Type B pancreatic cell (in vitro differentiated cells): ENCODE results near the gene NRDC. TPM values are rescaled to one million over a fixed set of nuclear protein-coding genes. Genes with fewer than 3 reads are reported as not detected.

Experiments
- DNase-seq: peaks from one replicate; pipeline ENCODE4 v3.0.0; 2021; ENCODE audit warnings: mixed read lengths; ENCODE audit not compliant: unreplicated experiment; ENCODE audit errors: extremely low spot score
- H3K27ac Mint-ChIP-seq: 2 replicates; pipeline ENCODE4 v1.8.0; 2021; ENCODE audit warnings: mild to moderate bottlenecking, mixed read lengths
- H3K27me3 Mint-ChIP-seq: 2 replicates; pipeline ENCODE4 v1.8.0; 2021; ENCODE audit warnings: mixed read lengths
- H3K36me3 Mint-ChIP-seq: 2 replicates; pipeline ENCODE4 v1.8.0; 2021; ENCODE audit warnings: mixed read lengths
- H3K4me1 Mint-ChIP-seq: one replicate; pipeline ENCODE4 v1.8.0; 2021; ENCODE audit warnings: mixed read lengths; ENCODE audit not compliant: unreplicated experiment
- H3K4me3 Mint-ChIP-seq: 2 replicates; pipeline ENCODE4 v1.8.0; 2021; ENCODE audit warnings: mild to moderate bottlenecking, mixed read lengths
- H3K9me3 Mint-ChIP-seq: 2 replicates; pipeline ENCODE4 v1.8.0; 2021; ENCODE audit warnings: mixed read lengths
- CTCF ChIP-seq: fragments of 200-600 bp; sonication (generic); conservative IDR thresholded peaks from 2 replicates; pipeline ENCODE4 v1.5.0; 2021; ENCODE audit warnings: antibody characterized with exemption, mild to moderate bottlenecking
- long read RNA-seq: library from polyadenylated mRNA; unstranded; transcript quantifications from one replicate; pipeline ENCODE4 v2.0.0, GENCODE V29; 2020
- total RNA-seq: library from RNA; stranded (reverse); gene quantifications from 2 replicates; pipeline ENCODE4 v1.2.1, GENCODE V29; 2021; ENCODE audit warnings: low replicate concordance

The NRDC gene
- total RNA-seq, result 105 and 134 TPM in 2 replicates
- long read RNA-seq, transcript NRDC-201 (31 exons, 3,691 nt), result major isoform, 113 of 215 reads
- long read RNA-seq, transcript NRDC-211 (2 exons, 1,020 nt), result minor isoform, 5 of 215 reads
- long read RNA-seq, partial matches to known transcripts, result 59 of 215 reads
- long read RNA-seq, other reads (novel, unspliced or antisense), result 34 of 215 reads

GRCh38 chr1:51878616-51879336, at the start of gene NRDC:
TSS of gene NRDC (minus strand) at chr1:51878727. CDS start at chr1:51878615, 112 bp downstream.
- Mint-ChIP-seq H3K36me3 (peaks cover 7% of the 10 kb centered on the region), H3K9me3 (no peaks in the 10 kb centered on the region), H3K4me1 (peaks cover 5% of the 10 kb centered on the region), H3K27me3 (peaks cover 15% of the 10 kb centered on the region), H3K27ac (no peak within 1 kb of the TSS), H3K4me3 (no peak within 1 kb of the TSS)
- DNase-seq, result peak; percentile 99
- TF ChIP-seq CTCF, result no peak

- Mint-ChIP-seq H3K4me3 (no peak overlapping the region), H3K27me3 (no peaks in the 10 kb centered on the region), H3K27ac (no peak overlapping the region), H3K36me3 (no peaks in the 10 kb centered on the region), H3K9me3 (no peaks in the 10 kb centered on the region), H3K4me1 (peaks cover 5% of the 10 kb centered on the region)
- DNase-seq, result no peak
- TF ChIP-seq CTCF, result no peak
Measured at GRCh38 chr1:51927029-51927428, 48.5 kb upstream of the NRDC start.

- TF ChIP-seq CTCF, result peak; percentile 51
- no peak overlapping the region for H3K4me3 Mint-ChIP-seq
- H3K4me1 Mint-ChIP-seq, result peaks cover 4% of the 10 kb centered on the region
- DNase-seq, result no peak
- no peaks in the 10 kb centered on the region for H3K27me3 Mint-ChIP-seq
- no peak overlapping the region for H3K27ac Mint-ChIP-seq
- H3K9me3 Mint-ChIP-seq, result no peaks in the 10 kb centered on the region
- no peaks in the 10 kb centered on the region for H3K36me3 Mint-ChIP-seq
Measured at GRCh38 chr1:51926171-51926812, 47.8 kb upstream of the NRDC start.

GRCh38 chr1:51924455-51924854, 45.9 kb upstream of the NRDC start:
- Mint-ChIP-seq H3K4me1 (peaks cover 16% of the 10 kb centered on the region), H3K9me3 (no peaks in the 10 kb centered on the region), H3K27me3 (no peaks in the 10 kb centered on the region), H3K4me3 (no peak overlapping the region), H3K36me3 (no peaks in the 10 kb centered on the region), H3K27ac (no peak overlapping the region)
- TF ChIP-seq CTCF, result no peak
- DNase-seq, result no peak

- no peaks in the 10 kb centered on the region for H3K36me3 Mint-ChIP-seq
- no peak overlapping the region for H3K4me3 Mint-ChIP-seq
- no peaks in the 10 kb centered on the region for H3K27me3 Mint-ChIP-seq
- H3K27ac Mint-ChIP-seq, result no peak overlapping the region
- H3K4me1 Mint-ChIP-seq, result peaks cover 24% of the 10 kb centered on the region
- no peak for TF ChIP-seq CTCF
- no peak for DNase-seq
- no peaks in the 10 kb centered on the region for H3K9me3 Mint-ChIP-seq
Measured at GRCh38 chr1:51922040-51922439, 43.5 kb upstream of the NRDC start.
